K562 (cell line): ENCODE data around the gene ACVR2B. TPM values are rescaled to one million over a fixed set of nuclear protein-coding genes. Genes with fewer than 3 reads are reported as not detected.
"Not testable (repeated sequence)": the region's sequence is repeated elsewhere in the genome, so short reads cannot be mapped to it uniquely, and the experiment has no call there.

Source experiments
- ATAC-seq: fragments of 200-7000 bp; cut with Tn5 transposase; 3 replicates; pipeline ENCODE4 v1.9.1; 2020; ENCODE audit warnings: moderate library complexity
- BruUV-seq: library from RNA; stranded (reverse); fragments of 400-500 nt; replicated peaks from 2 replicates; lab custom pipeline; 2021; lab: Mats Ljungman, UMichigan
- CTCF ChIA-PET: fragments of 300-600 bp; formaldehyde crosslinking; extraction: SDS; loops from one replicate; lab custom pipeline; 2021; ENCODE audit warnings: low intra/inter-chr PET ratio; lab: Yijun Ruan, JAX
- POLR2A ChIA-PET: fragments of 300-600, 350-650 bp; sonication (Branson Sonifier 250); formaldehyde crosslinking; extraction: SDS; loops from one replicate; lab custom pipeline; 2021; ENCODE audit warnings: antibody characterized with exemption, inconsistent platforms; lab: Yijun Ruan, JAX
- DNase-seq, 4 experiments: peaks; one replicate each; pipeline versions ENCODE4 v3.0.0 to v3.0.0-alpha.2; 2011 to 2018; ENCODE audit warnings: low spot score in 3 of 4, mixed read lengths in 3 of 4; ENCODE audit errors: extremely low read depth in 1 of 4
- FAIRE-seq: peaks from 2 replicates; lab custom pipeline; 2011; peaks lifted over from hg19 to GRCh38; lab: Jason Lieb, UNC
- H2AFZ ChIP-seq: 2 replicates; pipeline ENCODE4 v1.6.0; 2011; ENCODE audit warnings: low read depth, low read length, control low read depth, inconsistent platforms
- H3K27ac ChIP-seq: fragments of 200-600 bp; 3 replicates; pipeline ENCODE4 v1.8.0; 2011; ENCODE audit warnings: low read depth, mild to moderate bottlenecking, control low read depth, inconsistent platforms, low read length, moderate library complexity, mixed read lengths; ENCODE audit errors: extremely low read depth
- H3K27me3 ChIP-seq, 2 experiments: fragments of 300-600 bp in 1 of 2; 2 replicates in 1 of 2; 3 replicates in 1 of 2; pipeline versions ENCODE4 v1.6.0 to v1.8.0; 2011; ENCODE audit warnings: inconsistent platforms in 2 of 2, low read length in 2 of 2, mild to moderate bottlenecking in 1 of 2, mixed read lengths in 1 of 2, moderate library complexity in 1 of 2; ENCODE audit not compliant: control insufficient read depth in 2 of 2, insufficient read depth in 2 of 2
- H3K36me3 ChIP-seq: fragments of 300-600 bp; 3 replicates; pipeline ENCODE4 v1.8.0; 2011; ENCODE audit warnings: mild to moderate bottlenecking, low read length, inconsistent platforms; ENCODE audit not compliant: control insufficient read depth, insufficient read depth
- H3K4me1 ChIP-seq, 2 experiments: fragments of 200-600 bp in 1 of 2; replicated peaks in 1 of 2; 2 replicates in 1 of 2; 3 replicates in 1 of 2; pipeline versions ENCODE4 v1.5.1 to v1.8.0; 2011; ENCODE audit warnings: inconsistent platforms in 2 of 2, low read length in 2 of 2, mild to moderate bottlenecking in 1 of 2, mixed read lengths in 1 of 2, moderate library complexity in 1 of 2; ENCODE audit not compliant: control insufficient read depth in 2 of 2, insufficient read depth in 2 of 2
- H3K4me2 ChIP-seq: 2 replicates; pipeline ENCODE4 v1.6.1; 2011; ENCODE audit warnings: low read length, control low read depth, inconsistent platforms, mixed read lengths; ENCODE audit not compliant: insufficient read depth
- H3K4me3 ChIP-seq: fragments of 200-600 bp; sonication (generic), shearing (Covaris generic); 2 replicates; pipeline ENCODE4 v1.5.1; 2016; ENCODE audit warnings: control low read depth, inconsistent platforms
- H3K79me2 ChIP-seq: fragments of 200-600 bp; 3 replicates; pipeline ENCODE4 v1.8.0; 2011; ENCODE audit warnings: low read length, inconsistent platforms; ENCODE audit not compliant: control insufficient read depth, insufficient read depth
- H3K9ac ChIP-seq, 2 experiments: 2 replicates each; pipeline versions ENCODE4 v1.6.0 to v1.6.1; 2011; ENCODE audit warnings: low read depth in 2 of 2, low read length in 2 of 2, control low read depth in 1 of 2, inconsistent platforms in 1 of 2, mild to moderate bottlenecking in 1 of 2, mixed read lengths in 1 of 2; ENCODE audit not compliant: insufficient read depth in 1 of 2
- H3K9me1 ChIP-seq: one replicate; pipeline ENCODE4 v1.6.0; 2011; ENCODE audit warnings: inconsistent platforms, mild to moderate bottlenecking, low read length, moderate library complexity; ENCODE audit not compliant: control insufficient read depth, insufficient read depth
- H3K9me3 ChIP-seq: replicated peaks from 2 replicates; pipeline ENCODE4 v1.5.1; 2011; ENCODE audit warnings: low read depth, low read length, inconsistent platforms; ENCODE audit not compliant: control insufficient read depth, insufficient read depth
- H4K20me1 ChIP-seq: replicated peaks from 2 replicates; pipeline ENCODE4 v1.6.1; 2011; ENCODE audit warnings: low read length, inconsistent platforms, mixed read lengths; ENCODE audit not compliant: control insufficient read depth, insufficient read depth
- ASH1L ChIP-seq: fragments of 450-650 bp; IDR thresholded peaks from 2 replicates; pipeline ENCODE4 v1.6.1; 2018; ENCODE audit warnings: borderline replicate concordance, mild to moderate bottlenecking, low read depth; ENCODE audit not compliant: partially characterized antibody
- NFIC ChIP-seq: fragments of 450-650 bp; IDR thresholded peaks from 2 replicates; pipeline ENCODE4 v1.6.1; 2017; ENCODE audit warnings: mild to moderate bottlenecking, inconsistent platforms
- NFYB ChIP-seq: IDR thresholded peaks from 2 replicates; pipeline ENCODE4 v1.6.1; 2011; ENCODE audit warnings: mild to moderate bottlenecking, moderate library complexity; ENCODE audit not compliant: insufficient read length; ENCODE audit errors: extremely low read depth
- ZNF707 ChIP-seq: fragments of 250-450 bp; sonication (Bioruptor Pico); conservative IDR thresholded peaks from 2 replicates; pipeline ENCODE4 v1.8.0; 2022; ENCODE audit warnings: inconsistent platforms, mild to moderate bottlenecking, moderate library complexity
- WGBS: fragments of 100-300 bp; shearing (Covaris generic); methylation state at CpG from one replicate; pipeline ENCODE4 v1.1.6; 2016; ENCODE audit warnings: low coverage, mixed read lengths; ENCODE audit not compliant: insufficient coverage; ENCODE audit errors: missing lambda C conversion rate; 5-methylcytosine and 5-hydroxymethylcytosine counted together
- in situ Hi-C: fragments of 300-500 bp; cut with MboI; formaldehyde crosslinking; loops from 4 replicates; pipeline ENCODE4 v1.15.0; 2018; ENCODE audit warnings: inconsistent platforms, mixed read lengths
- intact Hi-C: fragments of 100-400 bp; cut with micrococcal nuclease; formaldehyde crosslinking; loops from 2 replicates; pipeline ENCODE4 v1.14.2; 2022
- polyA plus RNA-seq, 8 experiments: library from polyadenylated mRNA; depleted of rRNA in 4 of 8; stranded (reverse) in 5 of 8; unstranded in 3 of 8; fragments of >200 nt; fragmentation: Nextera tagmentation in 2 of 8; fragmentation: Illumina TruSeq in 1 of 8; extraction: Ambion mirVana in 2 of 8; extraction: Trizol in 1 of 8; gene quantifications; 2 replicates each; pipeline versions ENCODE4 v1.2.1 to v1.2.3, GENCODE V29; 2011 to 2014; ENCODE audit warnings: inconsistent platforms in 1 of 8, missing spikeins in 1 of 8
- total RNA-seq, 7 experiments: library from RNA; depleted of rRNA in 6 of 7; stranded (reverse); fragments of >200 nt in 6 of 7; fragmentation: Illumina TruSeq in 2 of 7; extraction: Trizol in 2 of 7; gene quantifications; 2 replicates each; pipeline versions ENCODE4 v1.2.1 to v1.2.3, GENCODE V29; 2011 to 2021; ENCODE audit warnings: low replicate concordance in 1 of 7

The ACVR2B gene
- total and polyA plus RNA-seq, 9 of the 15 experiments (the other 6 are each of a cell fraction or from before 2014, with no cell fraction given): 1.8 to 23.7 (median 7.1) TPM

DNA sequence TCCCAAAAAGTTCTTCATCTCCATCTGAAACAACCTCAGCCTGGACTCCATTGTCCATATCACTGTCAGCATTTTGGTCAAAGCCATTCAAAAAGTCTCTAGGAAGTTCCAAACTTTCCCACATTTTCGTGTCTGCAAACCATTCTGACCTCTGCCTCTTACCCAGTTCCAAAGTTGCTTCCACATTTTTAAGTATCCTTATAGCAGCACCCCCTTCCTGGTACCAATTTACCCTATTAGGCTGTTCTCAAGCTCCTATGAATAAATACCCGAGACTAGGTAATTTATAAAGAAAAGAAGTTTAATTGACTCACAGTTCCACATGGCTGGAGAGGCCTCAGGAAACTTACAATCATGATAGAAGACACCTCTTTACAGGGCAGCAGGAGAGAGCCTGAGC, 20.0 kb upstream of the ACVR2B start:
- in situ Hi-C loops, H4K20me1 ChIP-seq, ATAC-seq, BruUV-seq, H3K36me3 ChIP-seq, H2AFZ ChIP-seq, H3K4me2 ChIP-seq, H3K79me2 ChIP-seq, H3K9ac ChIP-seq, H3K4me3 ChIP-seq, H3K27ac ChIP-seq, DNase-seq, H3K9me1 ChIP-seq, intact Hi-C loops, POLR2A ChIA-PET, H3K4me1 ChIP-seq, CTCF ChIA-PET, FAIRE-seq, H3K27me3 ChIP-seq: not testable (repeated sequence)
- 2% methylated on average over 2 of the region's 2 CpGs for WGBS
- peaks cover 23% of the 10 kb centered on the region for H3K9me3 ChIP-seq
- peak; percentile 91 for TF ChIP-seq ZNF707
- TF ChIP-seq, all 486 proteins: peak for 1; not testable (repeated sequence) for 485

DNA sequence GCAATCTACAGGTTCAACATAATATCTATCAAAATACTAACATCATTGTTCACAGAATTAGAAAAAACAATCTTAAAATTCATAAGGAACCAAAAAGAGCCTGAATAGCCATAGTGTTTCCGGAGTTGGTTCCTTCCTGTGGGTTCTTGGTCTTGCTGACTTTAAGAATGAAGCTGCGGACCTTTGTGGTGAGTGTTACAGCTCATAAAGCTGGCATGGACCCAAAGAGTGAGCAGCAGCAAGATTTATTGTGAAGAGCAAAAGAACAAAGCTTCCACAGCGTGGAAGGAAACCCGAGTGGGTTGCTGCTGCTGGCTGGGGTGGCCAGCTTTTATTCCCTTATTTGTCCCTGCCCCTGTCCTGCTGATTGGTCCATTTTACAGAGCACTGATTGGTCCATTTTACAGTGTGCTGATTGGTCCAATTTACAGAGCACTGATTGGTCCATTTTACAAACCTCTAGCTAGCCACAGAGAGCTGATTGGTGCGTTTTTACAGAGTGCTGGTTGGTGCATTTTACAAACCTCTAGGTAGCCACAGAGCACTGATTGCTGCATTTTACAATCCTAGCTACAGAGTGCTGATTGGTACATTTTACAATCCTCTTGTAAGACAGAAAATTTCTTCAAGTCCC, 15.1 kb upstream of the ACVR2B start:
- not testable (repeated sequence) for DNase-seq

DNA sequence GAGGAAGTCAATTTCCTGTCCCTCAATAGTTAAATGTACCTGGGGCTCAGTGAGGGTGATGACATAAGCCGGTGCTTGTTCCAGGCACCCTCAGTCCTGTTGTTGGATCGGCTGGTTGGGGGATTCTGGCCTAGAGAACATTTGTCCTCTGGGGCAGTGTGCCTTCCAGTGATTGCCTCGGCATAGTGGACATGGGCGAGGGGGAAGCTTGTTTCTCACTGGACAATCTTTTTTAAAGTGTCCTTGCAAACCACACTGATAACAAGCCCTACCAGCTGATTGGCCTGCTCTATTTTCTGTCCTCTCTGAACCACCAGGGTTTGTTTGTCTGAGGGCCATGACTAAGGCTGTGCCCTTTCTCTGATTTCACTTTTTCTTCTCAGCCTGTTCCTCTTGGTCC, 10.5 kb upstream of the ACVR2B start:
- H2AFZ ChIP-seq, intact Hi-C loops, H3K27ac ChIP-seq, H3K79me2 ChIP-seq, H4K20me1 ChIP-seq, H3K4me2 ChIP-seq, FAIRE-seq, in situ Hi-C loops, H3K27me3 ChIP-seq, H3K9me3 ChIP-seq, H3K36me3 ChIP-seq, H3K9me1 ChIP-seq, BruUV-seq, H3K9ac ChIP-seq, CTCF ChIA-PET, DNase-seq, H3K4me3 ChIP-seq, H3K4me1 ChIP-seq, ATAC-seq: not testable (repeated sequence)
- 2% methylated on average over 4 of the region's 4 CpGs for WGBS
- POLR2A ChIA-PET: interaction anchor here (0.6 to 1.2 kb wide), 2 partner anchors 13 to 81 kb away, joined by 3 read pairs; no protein-coding TSS in a partner anchor

More for the DNA sequence above, 15.1 kb upstream of the ACVR2B start:
- H3K79me2 ChIP-seq, FAIRE-seq, intact Hi-C loops, H3K9me1 ChIP-seq, CTCF ChIA-PET, H3K27ac ChIP-seq, H3K4me1 ChIP-seq, H2AFZ ChIP-seq, H4K20me1 ChIP-seq, BruUV-seq, in situ Hi-C loops, H3K9me3 ChIP-seq, H3K4me3 ChIP-seq, ATAC-seq, H3K27me3 ChIP-seq, H3K36me3 ChIP-seq, H3K9ac ChIP-seq, H3K4me2 ChIP-seq: not testable (repeated sequence)
- POLR2A ChIA-PET: interaction anchor here (0.8 to 0.9 kb wide), 2 partner anchors 14 to 15 kb away, joined by 3 read pairs; no protein-coding TSS in a partner anchor
- TF ChIP-seq ASH1L (peak; percentile 40), NFIC (peak; percentile 40; the same call in 1 of the 2 replicates), NFYB (peak; percentile 56)
- WGBS: 23% methylated on average over 5 of the region's 5 CpGs
